GM19193 (cell line): ENCODE data around the gene SMYD3.

Source experiments
- POLR2A ChIP-seq: IDR thresholded peaks from 4 replicates; pipeline ENCODE4 v1.6.1; 2011; ENCODE audit not compliant: insufficient read depth, insufficient read length; ENCODE audit errors: extremely low read depth

Gene SMYD3

DNA sequence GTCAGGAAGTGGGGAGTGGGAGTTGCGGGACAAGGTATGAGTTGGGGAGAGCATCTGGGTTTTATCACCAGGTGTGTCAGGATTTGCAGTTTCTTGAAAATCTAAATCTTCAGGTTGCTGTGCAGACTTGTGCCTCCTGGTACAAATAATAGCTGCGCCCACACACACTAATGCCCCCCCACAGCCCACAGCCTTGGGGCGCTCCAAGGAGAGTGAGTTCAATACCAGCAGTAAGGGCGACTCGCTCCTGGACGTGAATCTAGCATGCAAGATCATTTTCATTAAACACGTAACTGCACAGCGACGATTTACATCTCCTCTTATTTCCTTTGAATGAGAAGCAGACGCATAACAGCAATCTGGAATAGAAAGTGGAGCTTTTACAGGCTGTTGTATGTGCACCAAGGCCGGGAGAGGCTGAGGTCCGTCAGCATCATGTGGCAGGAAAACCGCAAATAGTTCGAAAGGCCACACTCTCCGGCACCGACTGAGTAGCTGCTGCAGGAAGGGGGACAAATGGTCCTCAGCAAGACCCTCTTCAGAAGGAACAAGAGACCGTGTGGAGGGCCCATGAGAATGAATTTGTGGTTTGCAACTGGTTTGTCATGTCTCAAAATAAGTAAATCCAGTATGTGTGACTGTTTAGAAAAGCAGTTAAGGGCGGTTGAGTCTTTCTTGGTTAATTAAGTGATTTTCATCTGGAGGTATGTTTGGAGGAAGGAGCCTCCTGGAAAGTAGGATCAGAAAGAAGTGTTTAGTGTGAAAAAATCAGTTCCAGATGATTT lies 439.5 kb downstream of the SMYD3 start:
- no peak for TF ChIP-seq POLR2A

DNA sequence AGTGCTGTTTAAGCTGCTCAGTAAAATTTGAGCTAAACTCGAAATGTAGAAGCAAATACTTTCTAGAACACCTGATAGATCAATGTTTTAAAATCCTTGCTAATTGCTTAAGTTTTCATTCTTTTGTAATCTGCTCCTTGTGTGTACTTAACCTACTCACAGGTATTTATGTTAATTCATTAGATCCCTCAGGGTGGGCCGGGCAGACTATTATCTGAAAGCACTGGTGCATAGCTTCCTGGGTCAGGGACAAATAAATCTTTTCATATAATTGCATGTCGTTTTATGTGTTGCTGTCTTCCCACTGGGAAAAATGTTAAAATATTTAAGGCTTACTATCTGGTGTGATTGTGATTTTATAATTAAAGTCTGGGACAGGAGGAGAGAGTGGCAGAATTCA lies 440.5 kb downstream of the SMYD3 start:
- no peak for TF ChIP-seq POLR2A

DNA sequence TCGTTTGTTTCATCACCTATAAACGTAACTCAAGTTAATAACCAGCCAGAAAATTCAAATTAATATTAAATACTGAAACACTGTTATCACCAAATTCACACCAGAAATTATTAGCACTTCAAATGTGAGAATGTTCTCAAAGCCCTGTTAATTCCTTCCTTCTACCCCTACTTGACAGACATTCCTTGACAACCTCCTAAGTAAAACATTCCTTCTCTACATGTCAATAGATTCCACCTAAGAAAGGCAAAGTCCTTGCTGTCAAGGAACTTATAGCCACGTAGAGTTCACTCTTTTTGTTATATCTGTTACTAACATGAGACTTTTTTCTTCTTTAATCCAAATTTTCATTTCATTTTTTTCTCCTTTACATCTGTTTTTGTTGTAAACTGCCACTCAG lies 441.5 kb downstream of the SMYD3 start:
- TF ChIP-seq POLR2A: no peak

DNA sequence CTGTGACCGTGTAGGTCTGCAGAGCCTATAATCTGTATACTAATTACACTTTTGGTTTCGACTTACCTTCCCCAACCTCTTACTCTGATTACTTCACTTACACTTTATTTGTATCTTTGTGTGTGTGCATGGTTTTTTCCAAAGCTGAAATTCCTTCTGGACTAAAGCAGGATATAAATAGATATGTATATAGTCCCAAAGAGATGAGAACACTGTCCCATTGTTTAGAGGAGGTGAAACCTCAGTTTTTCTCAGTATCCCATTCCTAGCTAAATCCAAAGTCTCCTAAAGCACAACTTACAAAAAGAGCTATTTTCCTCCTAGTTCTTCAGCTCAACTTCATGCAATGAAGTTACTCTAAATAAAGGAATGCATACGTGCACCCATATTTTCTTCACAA lies 442.2 kb downstream of the SMYD3 start:
- no peak for TF ChIP-seq POLR2A

DNA sequence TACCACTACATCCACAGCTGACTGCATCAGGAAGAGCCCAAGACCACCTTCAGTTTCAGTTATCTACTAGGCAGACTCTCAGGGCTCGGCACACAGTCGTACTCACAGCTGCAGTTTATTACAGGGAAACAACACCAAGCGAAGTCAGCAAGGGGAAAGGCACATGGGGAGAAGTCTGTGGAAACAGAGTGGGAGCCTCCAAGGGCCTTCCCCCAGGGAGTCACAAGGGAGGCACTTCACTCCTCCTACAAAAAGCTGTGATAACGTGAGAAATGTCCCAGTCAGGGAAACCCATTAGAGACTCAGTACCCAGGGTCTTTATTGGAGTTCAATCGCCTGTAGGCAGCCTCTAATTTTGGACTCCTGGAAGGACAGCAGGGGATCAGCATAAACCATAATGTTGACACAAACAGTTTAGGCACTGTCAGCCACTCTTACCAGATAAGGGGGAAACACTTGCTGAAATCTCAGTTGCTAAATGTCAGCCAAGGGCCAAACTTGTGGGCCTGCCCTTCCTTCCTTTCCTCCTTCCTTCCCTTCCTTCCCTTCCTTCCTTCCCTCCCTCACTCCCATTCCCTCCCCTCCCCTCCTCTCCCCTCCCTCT lies 444.0 kb downstream of the SMYD3 start:
- no peak for TF ChIP-seq POLR2A

DNA sequence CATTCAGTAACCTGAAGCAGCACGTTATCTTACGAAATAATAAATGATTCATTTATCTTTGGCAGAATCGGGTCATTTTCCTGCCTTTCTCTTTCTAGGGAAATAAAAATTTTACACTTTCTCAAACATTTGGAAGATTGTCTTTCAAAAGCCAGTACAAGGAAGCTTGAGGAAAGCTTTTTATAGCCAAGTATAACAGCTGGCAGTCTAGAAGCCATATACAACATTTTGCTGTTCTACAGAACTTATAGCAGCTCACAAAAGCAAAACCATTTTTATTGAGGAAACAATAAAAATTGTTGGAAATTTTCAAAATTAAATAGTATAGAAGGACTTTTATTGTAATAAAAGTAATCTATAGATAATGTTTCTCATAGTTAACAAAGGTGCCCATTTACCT lies 448.6 kb downstream of the SMYD3 start:
- no peak for TF ChIP-seq POLR2A

DNA sequence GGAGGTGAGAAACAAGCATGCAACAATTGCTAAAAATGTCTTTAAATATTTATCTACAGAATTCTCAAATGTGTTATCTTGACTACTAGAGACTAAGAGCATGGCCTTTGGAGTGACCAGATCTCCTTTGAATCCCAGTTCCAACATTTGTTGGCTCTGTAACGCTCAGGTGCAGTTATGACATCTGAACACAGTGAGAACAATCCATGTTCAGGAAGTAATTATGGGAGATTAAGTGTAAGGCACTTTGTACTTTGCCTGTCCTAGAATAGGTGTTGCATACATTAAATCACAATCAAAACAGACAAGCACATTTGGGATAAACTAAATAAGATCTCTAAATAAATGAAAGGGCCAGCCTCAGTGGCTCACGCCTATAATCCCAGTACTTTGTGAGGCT lies 454.5 kb downstream of the SMYD3 start:
- TF ChIP-seq POLR2A: no peak

DNA sequence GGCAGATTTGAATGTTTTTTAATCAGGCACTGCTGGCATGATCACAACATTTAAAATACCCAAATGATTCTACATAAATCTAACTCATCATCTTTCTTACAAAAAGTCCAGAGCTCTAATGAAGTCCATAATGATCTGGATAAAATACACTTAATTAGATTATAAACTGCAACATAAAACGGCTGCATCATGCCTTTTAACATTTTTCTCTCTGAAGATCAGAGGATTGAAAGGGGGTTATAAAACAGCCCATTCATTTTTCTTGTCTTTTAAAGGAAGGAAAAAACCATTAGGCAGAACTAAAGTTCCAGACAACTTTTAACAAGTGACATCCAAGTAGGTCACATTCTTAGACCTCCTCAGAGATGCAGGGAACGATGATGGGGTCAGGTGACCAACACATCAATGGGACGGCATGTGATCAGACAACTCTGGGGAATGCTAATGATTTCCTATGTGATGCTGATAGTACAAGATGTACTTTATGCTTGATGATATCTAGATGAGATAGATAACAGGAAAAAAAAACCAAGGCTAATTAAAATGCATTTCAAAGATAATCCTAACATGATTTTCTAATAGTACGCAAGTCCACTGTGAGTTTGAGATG lies 455.1 kb downstream of the SMYD3 start:
- TF ChIP-seq POLR2A: no peak

DNA sequence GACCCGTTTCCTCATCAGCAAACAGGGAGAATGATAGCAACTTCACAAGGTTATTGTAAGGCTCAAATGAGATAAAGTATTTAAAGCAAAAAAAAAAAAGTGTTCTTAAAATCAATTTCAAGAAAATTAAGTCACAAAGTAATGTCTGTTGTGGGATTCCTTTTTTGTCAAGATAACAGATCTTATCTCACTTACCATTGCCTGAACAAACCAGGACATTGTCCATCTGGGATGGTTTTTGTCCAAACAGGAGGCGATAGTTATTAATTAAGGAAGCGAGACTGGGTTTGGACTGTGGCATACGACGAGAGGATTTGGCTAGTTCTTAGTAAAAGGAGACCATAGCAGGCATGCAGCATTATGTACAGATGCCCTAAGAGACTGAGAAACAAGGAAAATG lies 458.4 kb downstream of the SMYD3 start:
- TF ChIP-seq POLR2A: no peak

DNA sequence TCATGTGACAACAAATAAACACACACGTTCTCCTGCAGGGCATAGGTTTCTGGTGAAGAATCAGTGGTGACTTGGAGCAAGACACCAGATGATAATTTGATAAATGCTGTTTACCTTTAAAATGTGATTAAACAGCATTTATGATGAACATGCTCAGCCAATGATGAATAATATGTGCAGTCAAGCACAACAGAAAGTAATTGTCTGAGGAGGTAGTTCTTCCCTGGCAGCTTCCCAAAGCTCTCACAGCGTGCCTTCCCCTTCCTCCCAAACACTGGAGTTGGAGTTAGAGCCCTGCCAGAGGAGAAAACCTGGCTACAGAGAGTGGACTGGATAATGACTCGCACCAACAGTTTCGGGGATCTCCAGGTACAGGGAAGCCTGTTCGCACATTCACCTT lies 463.5 kb downstream of the SMYD3 start:
- TF ChIP-seq POLR2A: no peak

DNA sequence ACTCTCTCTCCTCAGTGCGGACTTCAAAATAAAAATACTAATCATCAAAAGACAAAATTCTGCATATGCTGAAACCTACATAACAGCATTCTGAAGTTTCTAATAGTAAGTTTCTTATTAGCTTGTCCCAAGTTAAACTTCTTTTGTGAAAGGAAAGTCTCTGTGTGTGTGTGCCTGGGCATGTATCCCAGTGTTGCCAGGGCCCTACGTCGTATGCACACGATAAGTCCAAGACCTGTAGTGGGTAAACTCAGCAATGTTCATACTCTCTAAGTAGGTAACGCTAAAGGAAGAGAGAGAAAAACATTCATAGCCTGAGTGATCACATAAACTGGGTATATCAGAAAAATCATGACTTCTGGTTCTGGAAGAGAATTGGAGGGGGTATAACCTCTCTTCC lies 465.7 kb downstream of the SMYD3 start:
- TF ChIP-seq POLR2A: no peak

DNA sequence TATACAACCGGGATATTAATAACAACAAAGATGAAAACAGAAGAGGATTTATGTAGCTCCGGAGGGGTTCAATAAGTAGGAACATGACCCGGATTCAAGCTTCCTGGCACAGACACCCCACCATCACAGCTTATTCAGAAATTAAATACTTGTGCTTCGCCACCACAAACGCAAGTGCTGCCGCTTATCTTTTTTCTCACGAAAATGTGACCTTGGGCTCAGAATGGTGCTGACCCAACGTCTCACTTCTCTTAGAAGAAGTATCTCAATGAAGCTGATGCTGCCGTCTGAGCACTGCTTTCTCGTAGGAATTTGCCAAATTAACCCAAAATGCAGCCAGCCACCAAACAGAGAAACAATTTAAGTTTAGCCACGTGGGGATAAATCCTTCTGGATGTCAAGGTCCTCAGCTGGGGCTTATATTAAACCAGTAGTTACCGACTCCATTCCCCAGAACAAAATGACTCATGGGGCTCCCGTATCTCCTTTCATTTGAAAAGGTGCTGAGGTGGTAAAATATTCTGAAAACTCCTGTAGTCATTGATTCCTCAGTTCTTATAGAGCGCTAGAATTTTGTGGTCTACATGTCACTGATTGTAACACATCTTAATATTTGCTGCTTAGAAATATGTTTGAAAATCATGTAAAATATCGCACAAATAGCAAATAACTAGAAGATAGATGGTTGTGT lies 466.7 kb downstream of the SMYD3 start:
- TF ChIP-seq POLR2A: no peak

DNA sequence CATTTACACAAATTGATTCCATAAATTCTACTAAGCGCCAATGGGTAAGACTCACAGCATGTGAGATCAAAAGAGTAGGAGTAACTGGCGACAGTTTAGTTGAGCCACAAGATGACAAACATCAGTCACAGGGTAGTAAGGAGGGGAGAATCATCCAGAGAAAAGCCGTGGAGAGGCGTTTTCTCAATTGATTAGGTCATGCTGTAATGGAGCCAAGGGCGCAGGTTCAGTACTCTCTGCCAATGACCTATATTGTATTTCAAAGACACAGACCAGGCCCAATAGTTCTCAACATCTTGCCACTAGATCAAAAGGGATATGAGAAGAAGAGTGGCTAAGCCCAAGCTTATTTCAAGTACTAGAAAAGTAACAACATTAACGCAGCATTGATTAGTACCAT lies 467.5 kb downstream of the SMYD3 start:
- TF ChIP-seq POLR2A: no peak

DNA sequence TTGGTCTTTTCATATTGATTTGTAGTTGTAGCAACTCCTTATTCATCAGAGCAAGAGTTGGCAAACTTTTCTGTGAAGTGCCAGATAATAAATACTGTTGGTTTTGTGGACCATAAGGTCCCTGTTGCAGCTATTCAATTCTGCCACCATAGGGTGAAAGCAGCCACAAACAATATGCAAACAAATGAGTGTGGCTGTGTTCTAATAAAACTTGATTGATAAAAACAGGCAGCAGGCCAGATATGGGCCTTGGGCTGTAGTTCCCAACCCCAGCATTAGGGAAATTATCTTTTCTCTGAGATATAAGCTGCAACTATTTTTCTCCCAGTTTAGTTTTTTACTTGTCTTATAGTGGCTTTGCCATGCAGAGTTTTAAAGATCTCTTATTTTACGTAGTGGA lies 469.2 kb downstream of the SMYD3 start:
- TF ChIP-seq POLR2A: no peak

DNA sequence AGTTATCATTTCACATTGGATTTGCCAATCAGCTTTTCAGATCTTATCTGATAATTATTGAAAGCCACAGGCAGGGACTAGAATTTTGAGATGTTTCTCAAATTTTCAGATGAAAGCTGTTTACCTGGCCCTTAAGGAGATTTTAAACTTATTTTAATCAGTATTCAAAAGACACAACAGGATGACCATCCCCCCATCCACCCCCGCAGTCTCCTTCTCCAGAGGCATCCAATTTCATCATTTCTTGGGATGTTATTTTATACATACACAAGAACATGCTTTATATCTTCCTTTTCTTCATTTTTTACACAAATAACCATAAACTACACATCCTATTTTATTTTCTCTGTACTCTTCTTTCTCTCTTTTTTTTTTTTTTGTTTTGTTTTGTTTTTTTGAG lies 470.9 kb downstream of the SMYD3 start:
- no peak for TF ChIP-seq POLR2A
